Gastroesophageal sphincter (tissue), 4 donors: ENCODE measurements around the gene FOXK1. TPM values are rescaled to one million over a fixed set of nuclear protein-coding genes. Genes with fewer than 3 reads are reported as not detected.

Experiments used
- ATAC-seq: fragments of 150-250 bp; one replicate; pipeline ENCODE4 v1.9.1; 2016; ENCODE audit warnings: mild to moderate bottlenecking, moderate library complexity
- H3K27ac ChIP-seq, 4 donors: fragments of 200-600 bp; sonication (generic) in 3 of 4; 1 replicate in 3 of 4; 2 replicates in 1 of 4; pipeline ENCODE4 v1.5.1; 2016 to 2019
- H3K27me3 ChIP-seq: fragments of 200-600 bp; sonication (generic); one replicate; pipeline ENCODE4 v1.5.1; 2019
- H3K36me3 ChIP-seq, 2 donors: fragments of 200-600 bp; sonication (generic); one replicate each; pipeline ENCODE4 v1.5.1; 2019; ENCODE audit warnings: control low read depth in 1 of 2
- H3K4me1 ChIP-seq, 3 donors: fragments of 200-600 bp; sonication (generic); 1 replicate in 2 of 3; 2 replicates in 1 of 3; pipeline ENCODE4 v1.5.1; 2016 to 2019; ENCODE audit warnings: control low read depth in 2 of 3
- H3K4me3 ChIP-seq, 2 donors: fragments of 200-600 bp; sonication (generic); one replicate each; pipeline ENCODE4 v1.5.1; 2019; ENCODE audit warnings: mild to moderate bottlenecking in 1 of 2, moderate library complexity in 1 of 2
- H3K9me3 ChIP-seq, 3 donors: fragments of 200-600 bp; sonication (generic); one replicate each; pipeline ENCODE4 v1.5.1; 2017 to 2019; ENCODE audit warnings: control low read depth in 2 of 3
- EP300 ChIP-seq: sonication (generic); formaldehyde crosslinking; IDR thresholded peaks from one replicate; pipeline ENCODE4 v1.6.1; 2017; ENCODE audit warnings: antibody characterized with exemption, mild to moderate bottlenecking
- POLR2A ChIP-seq, 2 donors: fragments of 450-650 bp; IDR thresholded peaks; one replicate each; pipeline ENCODE4 v1.6.1; 2017; ENCODE audit warnings: antibody characterized with exemption in 2 of 2, mild to moderate bottlenecking in 2 of 2, moderate library complexity in 1 of 2
- POLR2AphosphoS5 ChIP-seq: sonication (generic); formaldehyde crosslinking; IDR thresholded peaks from one replicate; pipeline ENCODE4 v1.6.1; 2017; ENCODE audit warnings: antibody characterized with exemption
- WGBS, 2 donors: methylation state at CpG; one replicate each; pipeline ENCODE4 v1.1.5; 2018; ENCODE audit warnings: low coverage in 1 of 2; 5-methylcytosine and 5-hydroxymethylcytosine counted together
- total RNA-seq, 4 donors: library from RNA; depleted of rRNA; stranded (reverse); fragments of >200 nt; gene quantifications; one replicate each; pipeline ENCODE4 v1.1.0, GENCODE V29; 2016
- TF ChIP-seq, protein P1 (sequence below), 4 experiments: fragments of 200-600 bp in 2 of 4; fragments of 450-650 bp in 2 of 4; sonication (generic) in 1 of 4; IDR thresholded peaks; one replicate each; pipeline ENCODE4 v1.5.1; 2017 to 2019; ENCODE audit warnings: antibody characterized with exemption in 4 of 4, mild to moderate bottlenecking in 2 of 4, moderate library complexity in 2 of 4

FOXK1 gene
- total RNA-seq, 4 donors from 2014 or later = 28.5 to 45.2 (median 30.0) TPM

- Histone ChIP-seq H3K4me3 (no peak overlapping the region), H3K36me3 (peaks cover 0 to 8% of the 10 kb centered on the region in 2 donors), H3K27ac (no peak overlapping the region), H3K4me1 (peaks cover 0 to 68% (median 23%) of the 10 kb centered on the region in 3 donors), H3K27me3 (no peaks in the 10 kb centered on the region), H3K9me3 (no peaks in the 10 kb centered on the region)
- ATAC-seq = no peak
- 76 to 100% methylated on average over 2 to 3 of the region's 3 CpGs for WGBS, 2 donors
- TF ChIP-seq POLR2A (IDR thresholded peaks at IDR 0.05) = no peak
- TF ChIP-seq, protein P1, sequence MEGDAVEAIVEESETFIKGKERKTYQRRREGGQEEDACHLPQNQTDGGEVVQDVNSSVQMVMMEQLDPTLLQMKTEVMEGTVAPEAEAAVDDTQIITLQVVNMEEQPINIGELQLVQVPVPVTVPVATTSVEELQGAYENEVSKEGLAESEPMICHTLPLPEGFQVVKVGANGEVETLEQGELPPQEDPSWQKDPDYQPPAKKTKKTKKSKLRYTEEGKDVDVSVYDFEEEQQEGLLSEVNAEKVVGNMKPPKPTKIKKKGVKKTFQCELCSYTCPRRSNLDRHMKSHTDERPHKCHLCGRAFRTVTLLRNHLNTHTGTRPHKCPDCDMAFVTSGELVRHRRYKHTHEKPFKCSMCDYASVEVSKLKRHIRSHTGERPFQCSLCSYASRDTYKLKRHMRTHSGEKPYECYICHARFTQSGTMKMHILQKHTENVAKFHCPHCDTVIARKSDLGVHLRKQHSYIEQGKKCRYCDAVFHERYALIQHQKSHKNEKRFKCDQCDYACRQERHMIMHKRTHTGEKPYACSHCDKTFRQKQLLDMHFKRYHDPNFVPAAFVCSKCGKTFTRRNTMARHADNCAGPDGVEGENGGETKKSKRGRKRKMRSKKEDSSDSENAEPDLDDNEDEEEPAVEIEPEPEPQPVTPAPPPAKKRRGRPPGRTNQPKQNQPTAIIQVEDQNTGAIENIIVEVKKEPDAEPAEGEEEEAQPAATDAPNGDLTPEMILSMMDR (IDR thresholded peaks at IDR 0.05) = no peak
- no peak for TF ChIP-seq POLR2AphosphoS5
- no peak for TF ChIP-seq EP300
Observed at GRCh38 chr7:4720225-4720624, 38.1 kb downstream of the FOXK1 start.

GRCh38 chr7:4722308-4722707 is 40.2 kb downstream of the FOXK1 start:
- Histone ChIP-seq H3K27me3 (no peaks in the 10 kb centered on the region), H3K4me1 (peaks cover 0 to 65% (median 24%) of the 10 kb centered on the region in 3 donors), H3K4me3 (no peak overlapping the region), H3K36me3 (peaks cover 0 to 8% of the 10 kb centered on the region in 2 donors), H3K9me3 (no peaks in the 10 kb centered on the region), H3K27ac (no peak overlapping the region)
- TF ChIP-seq, protein P1 (IDR thresholded peaks at IDR 0.05) = no peak
- TF ChIP-seq EP300 (no peak), POLR2A (IDR thresholded peaks at IDR 0.05) (no peak), POLR2AphosphoS5 (no peak)
- no peak for ATAC-seq
- WGBS, 2 donors = 70 to 89% methylated on average over 5 to 12 of the region's 20 CpGs

GRCh38 chr7:4722960-4723630 is 41.0 kb downstream of the FOXK1 start:
- peaks cover 0 to 7% of the 10 kb centered on the region in 2 donors for H3K36me3 ChIP-seq
- no peak for ATAC-seq
- TF ChIP-seq POLR2AphosphoS5 (no peak), POLR2A (IDR thresholded peaks at IDR 0.05) (no peak), EP300 (no peak)
- TF ChIP-seq, protein P1 (IDR thresholded peaks at IDR 0.05) = no peak
- peaks cover 0 to 71% (median 26%) of the 10 kb centered on the region in 3 donors for H3K4me1 ChIP-seq
- peak overlapping the region in 2 of 4 donors; percentile 85 to 96 for H3K27ac ChIP-seq
- no peaks in the 10 kb centered on the region for H3K27me3 ChIP-seq
- no peak overlapping the region for H3K4me3 ChIP-seq
- H3K9me3 ChIP-seq = no peaks in the 10 kb centered on the region
- WGBS, 2 donors = 14 to 35% methylated on average over 3 to 11 of the region's 30 CpGs

GRCh38 chr7:4724648-4725013 is 42.5 kb downstream of the FOXK1 start:
- no peaks in the 10 kb centered on the region for H3K27me3 ChIP-seq
- TF ChIP-seq EP300 (no peak), POLR2A (IDR thresholded peaks at IDR 0.05) (no peak), POLR2AphosphoS5 (no peak)
- TF ChIP-seq, protein P1 (IDR thresholded peaks at IDR 0.05) = no peak
- H3K36me3 ChIP-seq = no peaks in the 10 kb centered on the region
- WGBS, 2 donors = no CpG with 5 or more reads among the region's 6 CpGs
- H3K4me1 ChIP-seq = peaks cover 0 to 86% (median 26%) of the 10 kb centered on the region in 3 donors
- no peaks in the 10 kb centered on the region for H3K9me3 ChIP-seq
- H3K4me3 ChIP-seq = peak overlapping the region; percentile 22 to 58
- peak overlapping the region; percentile 51 to 96 (median 90) for H3K27ac ChIP-seq
- ATAC-seq = no peak
